ENCODE results near the gene CFAP74.

Gene CFAP74

DNA sequence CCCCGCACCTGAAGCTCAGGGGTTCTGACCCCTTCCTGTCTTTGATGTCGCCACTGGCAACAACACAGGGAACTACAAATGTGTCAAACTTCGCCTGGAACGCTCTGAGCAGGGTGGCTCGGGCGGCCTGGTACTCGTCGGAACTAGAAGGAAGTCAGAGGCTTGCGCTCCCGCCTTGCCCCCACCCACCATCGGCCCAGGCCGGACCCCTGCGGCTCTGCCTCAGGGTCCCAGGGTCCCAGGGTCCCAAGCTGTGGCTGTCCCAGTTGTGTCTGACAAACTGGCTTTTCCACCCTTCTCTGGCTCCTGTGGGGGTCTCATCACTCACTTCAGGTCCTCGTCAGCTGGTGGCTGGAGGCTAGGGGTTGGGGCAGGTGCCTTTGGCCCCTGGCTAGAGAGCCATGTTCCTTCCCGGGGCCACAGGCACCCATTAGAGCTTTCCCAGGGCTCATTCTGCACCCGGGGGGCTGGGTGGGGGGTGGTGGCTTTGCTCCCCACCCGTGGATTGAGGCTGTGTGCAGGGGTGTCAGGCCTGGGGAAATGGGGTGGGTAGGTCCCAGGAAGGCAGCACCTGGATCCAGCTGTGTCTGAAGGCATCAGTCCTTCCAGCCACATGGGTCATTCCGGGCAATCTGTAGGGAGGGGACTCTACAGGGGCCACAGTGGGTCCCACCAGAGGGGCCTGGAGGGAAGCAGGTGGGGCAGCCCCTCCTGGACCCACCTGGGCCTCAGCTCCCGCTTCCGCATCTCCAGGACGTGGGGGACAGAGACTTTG, 76.5 kb downstream of the CFAP74 start:
- DNase-seq (ENCODE audit: low spot score) = no peak
- Histone ChIP-seq H3K27ac (no peak overlapping the region), H3K4me3 (no peak overlapping the region)
- TF ChIP-seq, protein P1, sequence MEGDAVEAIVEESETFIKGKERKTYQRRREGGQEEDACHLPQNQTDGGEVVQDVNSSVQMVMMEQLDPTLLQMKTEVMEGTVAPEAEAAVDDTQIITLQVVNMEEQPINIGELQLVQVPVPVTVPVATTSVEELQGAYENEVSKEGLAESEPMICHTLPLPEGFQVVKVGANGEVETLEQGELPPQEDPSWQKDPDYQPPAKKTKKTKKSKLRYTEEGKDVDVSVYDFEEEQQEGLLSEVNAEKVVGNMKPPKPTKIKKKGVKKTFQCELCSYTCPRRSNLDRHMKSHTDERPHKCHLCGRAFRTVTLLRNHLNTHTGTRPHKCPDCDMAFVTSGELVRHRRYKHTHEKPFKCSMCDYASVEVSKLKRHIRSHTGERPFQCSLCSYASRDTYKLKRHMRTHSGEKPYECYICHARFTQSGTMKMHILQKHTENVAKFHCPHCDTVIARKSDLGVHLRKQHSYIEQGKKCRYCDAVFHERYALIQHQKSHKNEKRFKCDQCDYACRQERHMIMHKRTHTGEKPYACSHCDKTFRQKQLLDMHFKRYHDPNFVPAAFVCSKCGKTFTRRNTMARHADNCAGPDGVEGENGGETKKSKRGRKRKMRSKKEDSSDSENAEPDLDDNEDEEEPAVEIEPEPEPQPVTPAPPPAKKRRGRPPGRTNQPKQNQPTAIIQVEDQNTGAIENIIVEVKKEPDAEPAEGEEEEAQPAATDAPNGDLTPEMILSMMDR (IDR thresholded peaks at IDR 0.05) = no peak

DNA sequence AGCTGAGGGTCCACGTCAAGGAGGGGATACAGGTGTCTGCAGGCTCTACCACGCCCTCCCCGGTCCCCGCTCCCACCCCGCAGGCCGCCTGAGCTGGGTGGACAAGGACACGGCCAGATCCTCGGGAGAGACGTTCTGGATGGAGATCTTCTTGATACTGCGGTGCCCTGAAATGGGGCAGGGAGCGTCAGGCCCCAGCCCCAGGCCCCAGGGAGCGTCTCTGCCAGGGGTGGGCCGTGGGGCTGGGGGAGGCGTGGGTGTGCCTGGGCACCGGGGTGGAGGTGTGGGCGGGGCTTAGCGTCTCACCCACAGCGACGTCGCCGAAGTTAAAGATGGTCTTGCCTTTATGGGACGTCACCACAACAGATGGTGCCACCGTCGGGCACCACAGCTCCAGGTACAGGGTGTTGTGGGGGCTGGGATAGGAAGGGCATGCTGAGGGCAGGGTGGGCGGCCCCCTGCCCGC, 77.2 kb downstream of the CFAP74 start:
- Histone ChIP-seq H3K4me3 (no peak overlapping the region), H3K27ac (no peak overlapping the region)
- no peak for DNase-seq (ENCODE audit: low spot score)
- TF ChIP-seq, protein P1 (IDR thresholded peaks at IDR 0.05) = no peak

DNA sequence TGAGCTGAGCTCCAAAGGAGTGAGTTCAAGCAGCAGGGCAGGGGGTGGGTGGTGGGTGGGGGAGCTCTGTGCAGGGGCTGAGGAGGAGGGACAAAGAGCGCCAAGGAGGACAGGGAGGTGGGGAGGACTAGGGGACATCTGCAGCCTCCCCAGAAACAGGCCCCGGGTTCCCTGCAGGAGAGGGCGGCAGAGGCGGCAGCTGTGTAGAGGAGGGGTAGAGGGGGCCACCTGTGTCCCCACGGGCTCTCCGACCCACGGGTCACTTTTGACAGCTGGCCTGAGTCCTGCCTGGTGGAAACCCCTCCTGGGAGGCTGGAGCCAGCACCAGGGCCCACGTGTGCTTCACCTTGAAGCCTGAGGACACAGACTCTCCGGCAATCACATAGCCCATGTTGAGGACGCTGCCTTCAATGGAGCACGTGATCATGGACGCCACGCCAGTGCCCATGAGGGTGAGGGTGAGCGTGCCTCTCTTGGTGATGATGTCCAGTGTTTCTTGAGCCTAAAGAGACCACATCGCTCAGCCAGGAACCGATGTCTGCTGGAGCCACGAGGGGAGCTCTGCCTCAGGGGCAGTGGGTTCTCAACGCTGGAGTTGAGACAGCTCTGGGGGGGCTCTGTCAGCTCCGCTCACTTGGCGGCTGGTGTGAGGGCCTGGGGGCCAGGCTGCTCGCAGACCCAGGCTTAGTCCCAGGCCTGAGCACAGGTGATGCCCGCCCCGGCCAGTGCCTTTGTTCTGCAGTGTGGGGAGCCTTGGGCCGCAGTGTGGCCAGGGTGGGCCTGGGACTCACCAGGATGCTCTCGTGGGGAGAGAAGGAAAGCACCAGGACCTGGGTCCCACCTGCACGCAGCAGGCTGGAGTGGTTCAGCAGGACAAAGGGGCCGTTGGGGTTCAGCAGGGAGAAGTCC, 77.9 kb downstream of the CFAP74 start:
- TF ChIP-seq, protein P1 (IDR thresholded peaks at IDR 0.05) = no peak
- no peak for DNase-seq (ENCODE audit: low spot score)
- H3K4me3 ChIP-seq = no peak overlapping the region
- no peak overlapping the region for H3K27ac ChIP-seq

DNA sequence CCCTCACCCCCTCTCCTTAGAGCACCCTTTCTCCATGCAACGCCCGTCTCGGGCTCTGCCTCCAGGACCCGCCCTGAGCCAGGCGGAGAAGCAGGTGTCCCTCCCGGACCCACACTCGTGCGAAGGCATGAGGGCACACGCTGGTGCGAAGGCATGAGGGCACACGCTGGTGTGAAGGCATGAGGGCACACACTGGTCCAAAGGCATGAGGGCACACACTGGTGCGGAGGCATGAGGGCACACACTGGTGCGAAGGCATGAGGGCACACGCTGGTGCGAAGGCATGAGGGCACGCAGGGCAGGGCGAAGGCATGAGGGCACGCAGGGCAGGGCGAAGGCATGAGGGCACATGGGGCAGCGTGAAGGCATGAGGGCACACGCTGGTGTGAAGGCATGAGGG, 78.7 kb downstream of the CFAP74 start:
- DNase-seq (ENCODE audit: low spot score) = no peak
- no peak overlapping the region for H3K4me3 ChIP-seq
- TF ChIP-seq, protein P1 (IDR thresholded peaks at IDR 0.05) = no peak
- H3K27ac ChIP-seq = no peak overlapping the region

DNA sequence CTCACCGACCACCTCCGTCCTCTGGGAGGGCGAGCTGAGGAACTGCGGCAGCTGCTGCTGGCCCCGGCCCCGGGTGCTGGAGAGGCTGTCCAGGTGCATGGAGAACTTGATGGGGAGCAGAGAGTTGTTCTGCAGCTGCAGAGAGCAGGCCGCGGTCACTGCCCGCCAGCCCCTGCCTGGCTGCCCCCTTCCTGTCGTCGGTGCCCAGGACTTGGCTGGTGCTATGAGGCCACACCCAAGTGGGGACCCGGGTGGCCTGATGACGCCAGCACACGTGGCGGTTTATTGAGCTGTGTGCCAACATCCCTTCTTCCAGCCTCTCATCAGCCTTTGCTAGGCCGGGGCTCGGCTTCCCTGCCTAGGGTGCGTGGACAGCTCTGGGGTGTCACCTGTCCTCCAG, 79.2 kb downstream of the CFAP74 start:
- Histone ChIP-seq H3K27ac (no peak overlapping the region), H3K4me3 (no peak overlapping the region)
- DNase-seq (ENCODE audit: low spot score) = no peak
- TF ChIP-seq, protein P1 (IDR thresholded peaks at IDR 0.05) = no peak

DNA sequence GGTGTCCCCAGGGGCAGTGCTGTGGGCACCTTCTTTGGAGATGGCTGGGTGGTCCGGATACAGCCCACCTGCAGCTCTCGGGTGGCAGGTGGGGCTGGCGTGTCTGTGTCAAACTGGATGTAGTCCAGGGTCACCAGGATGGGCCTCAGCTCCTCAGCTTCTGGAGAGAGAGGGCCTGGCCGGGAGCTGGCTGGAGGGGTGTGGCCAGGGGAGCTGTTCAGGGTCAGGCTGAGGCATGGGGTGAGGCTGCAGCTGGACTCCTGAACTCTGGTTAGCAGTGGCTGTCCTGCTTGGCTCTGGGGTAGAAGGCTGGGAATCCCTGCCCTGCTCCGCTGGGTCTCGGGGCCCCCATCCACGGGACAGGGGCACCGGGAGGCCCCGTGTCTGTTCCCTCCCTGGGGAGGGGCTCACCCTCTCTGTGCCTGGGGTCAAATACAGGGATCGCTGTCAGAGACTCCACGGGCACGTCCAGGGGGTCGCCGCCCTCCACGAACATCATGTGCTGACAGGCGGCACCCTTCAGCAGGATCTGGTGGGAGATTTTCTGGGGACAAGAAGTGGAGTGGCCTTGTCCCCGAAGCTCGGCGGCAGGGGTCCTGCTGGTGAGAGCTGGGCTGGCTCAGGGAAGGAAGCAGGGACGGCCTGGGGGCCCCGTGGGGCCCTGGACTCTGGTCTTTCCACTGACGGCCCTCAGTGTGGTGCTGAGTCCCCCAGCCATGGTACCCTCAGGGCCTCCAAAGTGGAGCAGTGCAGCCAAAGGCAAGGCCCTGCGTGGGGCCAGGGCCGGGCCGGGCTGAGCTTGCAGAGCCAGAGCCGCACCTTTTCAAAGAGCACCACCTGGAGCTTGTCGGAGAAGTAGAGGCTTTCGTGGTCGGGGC, 80.4 kb downstream of the CFAP74 start:
- TF ChIP-seq, protein P1 (IDR thresholded peaks at IDR 0.05) = no peak
- Histone ChIP-seq H3K4me3 (no peak overlapping the region), H3K27ac (no peak overlapping the region)
- no peak for DNase-seq (ENCODE audit: low spot score)

Data from coronary artery (tissue), 2 donors.